Omental fat pad (tissue), 4 donors: ENCODE results near the gene SH2D3A. TPM values are rescaled to one million over a fixed set of nuclear protein-coding genes. Genes with fewer than 3 reads are reported as not detected.

Experiments used
- ATAC-seq: fragments of 150-250 bp; one replicate; pipeline ENCODE4 v1.9.1; 2016; ENCODE audit warnings: mild to moderate bottlenecking, moderate library complexity; ENCODE audit not compliant: low FRiP score
- DNase-seq: peaks from one replicate; pipeline ENCODE4 v3.0.0-alpha.2; 2019; ENCODE audit warnings: low spot score
- total RNA-seq, 4 donors: library from RNA; depleted of rRNA; stranded (reverse); fragments of >200 nt; gene quantifications; one replicate each; pipeline ENCODE4 v1.1.0, GENCODE V29; 2016
- TF ChIP-seq, protein P1 (sequence below), 3 donors: fragments of 450-650 bp; IDR thresholded peaks; one replicate each; pipeline ENCODE4 v1.5.1; 2016 to 2017; ENCODE audit warnings: antibody characterized with exemption in 3 of 3, mild to moderate bottlenecking in 3 of 3, moderate library complexity in 2 of 3

SH2D3A gene
- total RNA-seq, 4 donors from 2014 or later, result 1.3 to 3.4 (median 2.0) TPM; not detected in 1

DNA sequence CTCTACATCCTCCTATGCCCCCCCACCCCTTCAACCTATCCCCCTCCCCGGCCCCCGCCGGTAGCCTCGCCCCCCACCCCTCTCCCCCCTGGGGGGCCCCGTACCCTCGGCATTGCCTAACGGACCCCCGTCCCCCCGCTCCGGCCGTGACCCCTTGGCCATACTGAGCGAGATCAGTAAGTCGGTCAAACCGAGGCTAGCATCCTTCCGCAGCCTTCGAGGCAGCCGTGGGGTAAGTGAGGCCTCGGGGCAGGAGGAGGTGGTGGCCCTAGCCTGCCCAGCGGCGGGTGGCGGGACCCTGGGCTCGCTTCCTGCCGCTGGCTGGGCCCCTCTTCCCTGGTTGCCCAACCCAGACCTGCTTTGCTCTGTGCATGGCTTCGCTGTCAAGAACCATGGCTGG, 21.3 kb downstream of the SH2D3A start:
- TF ChIP-seq, protein P1, sequence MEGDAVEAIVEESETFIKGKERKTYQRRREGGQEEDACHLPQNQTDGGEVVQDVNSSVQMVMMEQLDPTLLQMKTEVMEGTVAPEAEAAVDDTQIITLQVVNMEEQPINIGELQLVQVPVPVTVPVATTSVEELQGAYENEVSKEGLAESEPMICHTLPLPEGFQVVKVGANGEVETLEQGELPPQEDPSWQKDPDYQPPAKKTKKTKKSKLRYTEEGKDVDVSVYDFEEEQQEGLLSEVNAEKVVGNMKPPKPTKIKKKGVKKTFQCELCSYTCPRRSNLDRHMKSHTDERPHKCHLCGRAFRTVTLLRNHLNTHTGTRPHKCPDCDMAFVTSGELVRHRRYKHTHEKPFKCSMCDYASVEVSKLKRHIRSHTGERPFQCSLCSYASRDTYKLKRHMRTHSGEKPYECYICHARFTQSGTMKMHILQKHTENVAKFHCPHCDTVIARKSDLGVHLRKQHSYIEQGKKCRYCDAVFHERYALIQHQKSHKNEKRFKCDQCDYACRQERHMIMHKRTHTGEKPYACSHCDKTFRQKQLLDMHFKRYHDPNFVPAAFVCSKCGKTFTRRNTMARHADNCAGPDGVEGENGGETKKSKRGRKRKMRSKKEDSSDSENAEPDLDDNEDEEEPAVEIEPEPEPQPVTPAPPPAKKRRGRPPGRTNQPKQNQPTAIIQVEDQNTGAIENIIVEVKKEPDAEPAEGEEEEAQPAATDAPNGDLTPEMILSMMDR (IDR thresholded peaks at IDR 0.05), result no peak
- no peak for ATAC-seq
- DNase-seq, result no peak

DNA sequence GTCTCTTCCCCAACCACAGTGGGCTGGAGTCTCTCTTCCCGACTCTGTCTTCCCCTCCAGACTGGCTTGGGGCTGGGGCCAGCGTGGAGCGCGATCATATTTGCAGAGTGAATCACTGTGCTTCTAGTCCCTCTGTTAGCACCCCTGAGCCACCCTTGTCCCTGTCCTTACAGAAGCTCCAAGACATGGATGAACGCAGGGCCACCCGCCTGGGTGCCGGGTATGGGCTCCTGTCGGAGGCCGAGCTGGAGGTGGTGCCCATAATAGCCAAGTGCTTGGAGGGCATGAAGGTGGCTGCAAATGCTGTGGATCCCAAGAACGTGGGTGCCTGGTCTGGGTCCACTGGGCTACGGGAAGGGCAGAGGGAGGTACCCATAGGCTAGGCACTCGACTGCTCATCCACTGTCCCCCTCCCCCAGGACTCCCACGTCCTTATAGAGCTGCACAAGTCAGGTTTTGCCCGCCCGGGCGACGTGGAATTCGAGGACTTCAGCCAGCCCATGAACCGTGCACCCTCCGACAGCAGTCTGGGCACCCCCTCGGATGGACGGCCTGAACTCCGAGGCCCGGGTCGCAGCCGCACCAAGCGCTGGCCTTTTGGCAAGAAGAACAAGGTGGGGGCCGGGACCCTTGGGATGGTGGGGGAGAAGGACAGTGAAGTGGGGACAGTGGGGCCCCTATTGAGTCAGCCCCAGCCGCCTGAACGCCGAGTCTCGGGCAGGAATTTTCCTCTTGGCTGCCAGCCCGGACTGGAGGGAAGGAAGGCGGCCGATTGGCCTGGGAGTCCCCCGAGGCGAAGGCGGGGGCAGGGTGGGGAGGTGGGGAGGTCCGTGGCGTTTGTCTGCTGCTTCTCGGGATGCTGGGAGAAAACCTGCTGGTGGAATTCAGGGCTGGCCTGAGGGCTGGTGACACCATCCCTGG, 22.6 kb downstream of the SH2D3A start:
- ATAC-seq (peak; percentile 46), DNase-seq (no peak)
- TF ChIP-seq, protein P1 (IDR thresholded peaks at IDR 0.05), result no peak

DNA sequence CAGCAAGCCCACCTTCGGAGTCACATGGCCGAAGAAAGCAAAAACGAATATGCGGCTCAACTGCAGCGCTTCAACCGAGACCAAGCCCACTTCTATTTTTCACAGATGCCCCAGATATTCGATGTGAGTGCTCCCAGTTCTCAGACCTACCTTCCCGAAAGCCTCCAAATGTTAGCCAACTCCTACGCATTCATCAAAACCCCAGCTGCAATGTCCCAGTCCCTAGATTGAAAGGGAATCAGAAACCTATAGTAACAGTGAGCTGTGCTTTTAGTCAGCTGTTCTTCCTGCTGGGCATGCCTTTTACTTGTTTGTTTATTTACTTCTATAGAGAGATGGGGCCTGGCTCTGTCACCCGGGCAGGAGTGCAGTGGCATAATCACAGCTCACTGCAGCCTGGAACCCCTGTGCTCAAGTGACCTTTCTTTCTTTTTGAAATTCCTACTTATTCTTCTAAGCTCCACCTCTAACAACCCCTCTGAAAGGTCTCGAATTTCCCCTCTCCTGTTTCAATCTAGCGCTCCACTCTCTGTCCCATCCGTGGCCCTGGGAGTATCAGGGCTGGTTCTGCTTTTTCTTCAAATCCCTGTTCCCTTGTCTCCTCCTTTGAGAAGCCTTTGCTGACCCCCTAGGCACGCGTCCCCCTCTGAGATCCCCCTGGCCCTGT, 23.4 kb downstream of the SH2D3A start:
- ATAC-seq, result no peak
- DNase-seq, result no peak
- TF ChIP-seq, protein P1 (IDR thresholded peaks at IDR 0.05), result no peak

DNA sequence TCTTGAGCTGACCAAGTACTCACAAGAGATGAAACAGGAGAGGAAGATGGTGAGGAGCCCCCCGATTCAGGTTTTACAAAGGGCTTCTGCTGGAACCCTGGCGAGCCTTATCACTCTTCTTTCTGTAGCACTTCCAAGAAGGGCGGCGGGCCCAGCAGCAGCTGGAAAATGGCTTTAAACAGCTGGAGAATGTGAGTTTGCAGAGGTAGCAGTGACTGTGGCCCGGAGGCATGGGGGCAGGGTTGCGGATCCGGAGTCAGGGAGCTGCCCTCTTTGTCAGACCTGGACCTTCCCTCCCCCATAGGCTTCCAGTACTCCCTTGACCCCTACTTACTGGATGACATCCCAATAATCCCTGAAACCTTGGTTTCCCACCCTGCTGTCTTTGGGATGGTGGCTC, 24.2 kb downstream of the SH2D3A start:
- TF ChIP-seq, protein P1 (IDR thresholded peaks at IDR 0.05), result no peak
- ATAC-seq (no peak), DNase-seq (no peak)

DNA sequence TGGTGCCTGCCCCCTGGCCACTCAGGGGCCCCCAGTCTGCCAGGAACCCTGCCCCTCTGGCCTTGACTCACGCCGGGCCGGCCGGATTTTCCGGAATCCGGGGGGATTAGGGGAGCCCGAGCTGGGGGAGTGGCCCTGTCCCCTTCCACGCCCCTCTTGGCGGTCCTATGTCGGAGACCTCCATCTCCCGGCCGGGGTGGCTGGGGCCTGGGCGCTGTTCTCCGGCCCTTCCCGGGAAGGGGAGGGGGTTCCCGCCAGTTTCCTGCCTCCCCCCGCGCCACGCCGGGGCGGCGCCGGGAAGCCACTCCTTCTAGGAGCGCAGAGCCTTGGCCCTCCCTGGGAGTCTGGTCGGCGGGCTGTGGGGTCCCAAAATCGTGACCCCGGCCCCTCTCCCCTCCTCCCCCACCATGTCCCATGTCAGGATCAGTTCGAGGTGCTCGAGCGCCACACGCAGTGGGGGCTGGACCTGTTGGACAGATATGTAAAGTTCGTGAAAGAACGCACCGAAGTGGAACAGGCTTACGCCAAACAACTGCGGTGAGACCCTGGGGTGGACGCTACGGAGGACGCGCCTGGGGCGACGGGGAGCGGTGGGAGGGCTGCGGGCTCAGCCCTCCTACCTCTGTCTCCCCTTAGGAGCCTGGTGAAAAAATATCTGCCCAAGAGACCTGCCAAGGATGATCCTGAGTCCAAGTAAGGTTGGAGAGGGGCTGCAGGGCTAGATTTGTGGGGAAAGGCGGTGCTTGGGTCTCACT, 26.5 kb downstream of the SH2D3A start:
- TF ChIP-seq, protein P1 (IDR thresholded peaks at IDR 0.05), result no peak
- peak; percentile 12 for ATAC-seq
- DNase-seq, result no peak

DNA sequence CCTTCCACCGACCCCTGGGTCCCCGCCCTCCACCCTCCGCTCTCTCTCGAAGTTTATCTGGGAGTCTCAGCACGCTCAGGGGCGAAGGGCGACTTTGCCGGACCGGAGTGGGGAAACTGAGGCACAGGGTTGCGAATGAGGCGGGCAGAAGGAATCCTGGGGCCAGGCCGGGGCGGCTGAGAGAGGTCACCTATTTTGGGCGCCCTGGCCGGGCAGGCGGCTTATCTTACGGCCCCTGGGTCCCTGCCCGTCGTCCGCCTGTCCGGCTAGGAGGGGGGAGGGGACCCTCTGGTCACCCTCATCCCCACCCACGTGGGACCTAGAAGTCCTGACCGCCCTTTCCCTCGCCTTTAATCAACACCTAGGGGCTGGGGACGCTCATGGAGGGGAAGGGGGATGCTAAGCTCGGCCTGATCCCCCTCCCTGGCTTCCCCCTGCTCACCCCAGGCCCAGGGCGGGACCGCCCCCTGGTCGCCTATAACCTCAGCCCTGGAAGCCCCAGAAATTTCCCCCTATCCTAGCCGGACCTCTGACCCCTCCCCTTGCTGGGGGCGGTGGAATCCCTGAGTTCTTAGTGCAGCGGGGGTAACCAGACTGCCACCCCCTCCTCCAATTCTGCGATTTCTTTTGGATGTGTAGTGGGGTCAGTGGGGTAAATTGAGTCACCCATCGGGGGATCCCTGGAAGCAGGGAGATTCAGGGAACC, 27.2 kb downstream of the SH2D3A start:
- TF ChIP-seq, protein P1 (IDR thresholded peaks at IDR 0.05), result no peak
- ATAC-seq (peak; percentile 1), DNase-seq (no peak)
